Parathyroid adenoma (tissue), 2 donors: ENCODE data around the gene SDK2.

ENCODE experiments used
- H2AFZ ChIP-seq: fragments of 300-600 bp; sonication (generic); one replicate; pipeline ENCODE4 v1.7.0; 2017; ENCODE audit warnings: antibody characterized with exemption, mild to moderate bottlenecking
- H3K27ac ChIP-seq: fragments of 300-600 bp; sonication (generic); one replicate; pipeline ENCODE4 v1.7.0; 2017
- H3K27me3 ChIP-seq: fragments of 300-600 bp; sonication (generic); one replicate; pipeline ENCODE4 v1.7.0; 2017; ENCODE audit warnings: low read length; ENCODE audit not compliant: control insufficient read depth, insufficient read depth
- H3K36me3 ChIP-seq: fragments of 300-600 bp; sonication (generic); one replicate; pipeline ENCODE4 v1.7.0; 2017; ENCODE audit warnings: low read length; ENCODE audit not compliant: control insufficient read depth, insufficient read depth
- H3K4me1 ChIP-seq: fragments of 300-600 bp; sonication (generic); one replicate; pipeline ENCODE4 v1.7.0; 2017; ENCODE audit warnings: control low read depth
- H3K4me2 ChIP-seq: fragments of 300-600 bp; sonication (generic); one replicate; pipeline ENCODE4 v1.7.0; 2017; ENCODE audit warnings: low read length
- H3K4me3 ChIP-seq: fragments of 300-600 bp; sonication (generic); one replicate; pipeline ENCODE4 v1.7.0; 2017; ENCODE audit warnings: low read depth, low read length
- H3K79me2 ChIP-seq: fragments of 300-600 bp; sonication (generic); one replicate; pipeline ENCODE4 v1.7.0; 2017; ENCODE audit warnings: control low read depth
- H3K9ac ChIP-seq: fragments of 300-600 bp; sonication (generic); one replicate; pipeline ENCODE4 v1.7.0; 2017; ENCODE audit warnings: mild to moderate bottlenecking
- H3K9me3 ChIP-seq: fragments of 300-600 bp; sonication (generic); one replicate; pipeline ENCODE4 v1.7.0; 2017; ENCODE audit warnings: low read length; ENCODE audit not compliant: control insufficient read depth
- TF ChIP-seq, protein P1 (sequence below): fragments of 300-600 bp; sonication (generic); IDR thresholded peaks from one replicate; pipeline ENCODE4 v1.7.0; 2017; ENCODE audit warnings: antibody characterized with exemption, mild to moderate bottlenecking
- donor health status: primary hyperparathyroidism.

The SDK2 gene

GRCh38 chr17:73447319-73447718, 196.9 kb downstream of the SDK2 start:
- no peak overlapping the region for H3K9ac ChIP-seq
- H3K4me1 ChIP-seq = no peaks in the 10 kb centered on the region
- TF ChIP-seq, protein P1, sequence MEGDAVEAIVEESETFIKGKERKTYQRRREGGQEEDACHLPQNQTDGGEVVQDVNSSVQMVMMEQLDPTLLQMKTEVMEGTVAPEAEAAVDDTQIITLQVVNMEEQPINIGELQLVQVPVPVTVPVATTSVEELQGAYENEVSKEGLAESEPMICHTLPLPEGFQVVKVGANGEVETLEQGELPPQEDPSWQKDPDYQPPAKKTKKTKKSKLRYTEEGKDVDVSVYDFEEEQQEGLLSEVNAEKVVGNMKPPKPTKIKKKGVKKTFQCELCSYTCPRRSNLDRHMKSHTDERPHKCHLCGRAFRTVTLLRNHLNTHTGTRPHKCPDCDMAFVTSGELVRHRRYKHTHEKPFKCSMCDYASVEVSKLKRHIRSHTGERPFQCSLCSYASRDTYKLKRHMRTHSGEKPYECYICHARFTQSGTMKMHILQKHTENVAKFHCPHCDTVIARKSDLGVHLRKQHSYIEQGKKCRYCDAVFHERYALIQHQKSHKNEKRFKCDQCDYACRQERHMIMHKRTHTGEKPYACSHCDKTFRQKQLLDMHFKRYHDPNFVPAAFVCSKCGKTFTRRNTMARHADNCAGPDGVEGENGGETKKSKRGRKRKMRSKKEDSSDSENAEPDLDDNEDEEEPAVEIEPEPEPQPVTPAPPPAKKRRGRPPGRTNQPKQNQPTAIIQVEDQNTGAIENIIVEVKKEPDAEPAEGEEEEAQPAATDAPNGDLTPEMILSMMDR = no peak
- no peaks in the 10 kb centered on the region for H3K9me3 ChIP-seq
- H3K79me2 ChIP-seq = no peaks in the 10 kb centered on the region
- H3K27ac ChIP-seq = no peak overlapping the region
- H2AFZ ChIP-seq = no peak overlapping the region
- no peak overlapping the region for H3K4me3 ChIP-seq
- no peaks in the 10 kb centered on the region for H3K27me3 ChIP-seq
- H3K36me3 ChIP-seq = no peaks in the 10 kb centered on the region
- H3K4me2 ChIP-seq = no peak overlapping the region

DNA sequence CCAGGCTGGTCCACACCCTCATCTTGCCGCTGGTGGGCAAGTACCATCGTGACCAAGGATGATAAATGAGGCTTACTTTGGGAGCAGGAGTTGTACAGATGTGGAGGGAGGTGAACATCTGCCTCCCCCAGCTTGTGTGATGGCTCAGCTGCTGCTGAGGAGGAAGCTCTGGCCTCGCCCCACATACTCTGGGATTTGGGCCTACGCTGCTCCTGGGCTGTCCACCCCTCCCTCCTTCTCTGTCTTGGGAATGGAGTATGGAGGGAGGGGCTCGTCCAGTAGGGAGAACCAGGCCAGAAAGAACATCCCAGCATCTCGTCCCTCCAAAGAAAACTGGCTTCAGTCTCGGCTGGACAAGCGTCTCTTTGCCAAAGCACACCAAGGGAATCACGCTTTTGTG, 197.6 kb downstream of the SDK2 start:
- Histone ChIP-seq H3K4me2 (no peak overlapping the region), H3K27ac (no peak overlapping the region), H3K9ac (no peak overlapping the region), H3K4me3 (no peak overlapping the region), H2AFZ (no peak overlapping the region), H3K4me1 (no peaks in the 10 kb centered on the region), H3K9me3 (no peaks in the 10 kb centered on the region), H3K79me2 (no peaks in the 10 kb centered on the region), H3K27me3 (no peaks in the 10 kb centered on the region), H3K36me3 (no peaks in the 10 kb centered on the region)
- TF ChIP-seq, protein P1 = no peak

GRCh38 chr17:73445466-73445865, 198.8 kb downstream of the SDK2 start:
- no peaks in the 10 kb centered on the region for H3K79me2 ChIP-seq
- no peaks in the 10 kb centered on the region for H3K27me3 ChIP-seq
- no peak overlapping the region for H3K4me2 ChIP-seq
- no peak overlapping the region for H3K4me3 ChIP-seq
- H3K27ac ChIP-seq = no peak overlapping the region
- TF ChIP-seq, protein P1 = no peak
- H2AFZ ChIP-seq = no peak overlapping the region
- H3K4me1 ChIP-seq = no peaks in the 10 kb centered on the region
- no peaks in the 10 kb centered on the region for H3K9me3 ChIP-seq
- no peaks in the 10 kb centered on the region for H3K36me3 ChIP-seq
- no peak overlapping the region for H3K9ac ChIP-seq

DNA sequence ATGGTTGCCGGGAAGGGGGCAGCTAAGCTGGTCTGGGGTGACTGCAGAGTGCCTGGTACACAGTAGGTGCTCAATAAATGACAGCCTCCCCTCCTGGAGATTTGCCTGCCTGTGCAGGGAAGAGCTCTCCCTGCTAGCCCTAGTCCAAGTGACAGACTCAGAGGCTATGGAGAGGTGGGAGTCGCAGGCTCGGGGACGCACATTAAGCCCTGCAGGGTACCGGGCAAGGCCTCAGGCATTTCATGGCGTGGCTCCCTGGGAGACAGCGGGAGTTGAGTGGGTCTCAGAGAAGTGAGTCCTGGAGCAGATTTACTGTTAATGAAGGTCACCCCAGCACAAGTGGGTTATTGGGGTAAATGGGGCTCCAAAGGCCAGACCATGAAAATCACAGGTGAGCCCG, 200.2 kb downstream of the SDK2 start:
- Histone ChIP-seq H2AFZ (no peak overlapping the region), H3K9ac (no peak overlapping the region), H3K79me2 (no peaks in the 10 kb centered on the region), H3K27me3 (no peaks in the 10 kb centered on the region), H3K4me1 (no peaks in the 10 kb centered on the region), H3K4me2 (no peak overlapping the region), H3K4me3 (no peak overlapping the region), H3K9me3 (no peaks in the 10 kb centered on the region), H3K36me3 (no peaks in the 10 kb centered on the region), H3K27ac (no peak overlapping the region)
- TF ChIP-seq, protein P1 = no peak

DNA sequence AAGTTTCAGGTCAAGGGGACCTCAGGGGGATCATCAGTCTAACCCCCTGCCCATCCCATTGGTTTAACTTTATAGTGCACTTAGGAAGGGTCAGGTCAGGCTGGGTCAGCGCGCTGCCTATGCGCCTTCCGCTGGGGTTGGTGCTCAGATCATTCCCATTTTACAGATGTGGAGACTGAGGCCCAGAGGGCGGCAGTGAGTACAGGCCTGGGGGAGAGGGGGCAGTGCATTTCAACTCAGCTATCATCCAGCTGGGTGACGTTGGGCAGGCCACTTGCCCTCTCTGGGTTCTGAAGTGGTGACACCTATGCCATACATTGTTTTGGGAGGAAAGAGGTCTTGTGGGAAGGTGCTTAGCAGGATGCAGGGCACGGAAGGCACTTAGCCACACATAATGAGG, 204.6 kb downstream of the SDK2 start:
- H3K27me3 ChIP-seq = no peaks in the 10 kb centered on the region
- H3K27ac ChIP-seq = no peak overlapping the region
- H3K9ac ChIP-seq = no peak overlapping the region
- no peaks in the 10 kb centered on the region for H3K4me1 ChIP-seq
- H3K9me3 ChIP-seq = no peaks in the 10 kb centered on the region
- H3K79me2 ChIP-seq = no peaks in the 10 kb centered on the region
- H2AFZ ChIP-seq = no peak overlapping the region
- no peak overlapping the region for H3K4me3 ChIP-seq
- TF ChIP-seq, protein P1 = no peak
- no peaks in the 10 kb centered on the region for H3K36me3 ChIP-seq
- no peak overlapping the region for H3K4me2 ChIP-seq
